Measurements from ENCODE around the gene FYCO1.
"Not testable (repeated sequence)": the region's sequence is repeated elsewhere in the genome, so short reads cannot be mapped to it uniquely, and the experiment has no call there.

Gene FYCO1

DNA sequence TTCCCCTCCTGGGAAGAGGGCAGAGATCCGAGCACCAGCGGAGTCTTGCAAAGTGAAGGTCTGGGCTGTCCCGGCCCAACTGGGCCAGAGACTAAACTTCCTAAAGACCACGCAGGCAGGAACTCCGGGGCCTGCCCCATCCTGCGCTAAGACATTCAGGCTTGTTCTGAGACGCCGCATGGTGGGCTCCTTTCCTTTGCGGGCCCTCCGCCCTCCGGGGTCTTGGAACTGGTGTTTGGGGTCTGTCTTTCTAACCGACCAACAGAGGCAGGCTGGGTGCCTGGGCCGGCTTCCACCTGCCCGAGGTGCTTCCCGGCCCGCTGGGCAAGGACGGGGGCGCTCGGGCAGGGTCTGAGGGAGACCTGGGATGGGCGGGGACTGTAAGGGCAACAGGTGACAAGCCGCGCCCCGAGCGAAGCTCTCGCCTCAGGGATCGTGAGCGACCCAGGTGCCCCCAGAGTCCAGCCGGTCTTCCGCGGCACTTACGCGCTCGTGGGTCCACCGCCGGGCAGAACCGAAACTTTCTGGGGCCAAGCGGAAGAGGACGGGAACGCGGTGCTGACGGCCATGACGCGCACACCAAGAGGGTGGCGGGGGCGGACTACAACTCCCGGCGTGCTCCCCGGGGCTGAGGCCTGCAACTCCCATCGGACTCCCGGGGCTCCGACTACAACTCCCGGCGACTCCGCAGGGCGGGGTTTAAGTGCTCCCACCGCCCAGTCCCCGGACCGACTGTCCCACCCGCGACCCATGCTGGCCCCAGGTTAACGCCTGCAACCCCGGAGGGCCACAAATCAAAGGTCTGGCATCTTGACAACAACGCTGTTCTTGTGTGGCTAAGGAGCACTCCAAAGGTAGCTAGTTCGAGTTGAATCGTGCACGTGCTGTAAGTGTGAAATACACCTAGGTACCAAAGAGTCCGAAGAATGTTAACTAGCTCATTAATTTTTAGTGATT is at the start of gene FYCO1:
FYCO1 (minus strand) TSS at position 589 of the 957 bp plus-strand sequence. CDS start 10,914 bp downstream, outside the sequence.
- peak; percentile 85 for DNase-seq

DNA sequence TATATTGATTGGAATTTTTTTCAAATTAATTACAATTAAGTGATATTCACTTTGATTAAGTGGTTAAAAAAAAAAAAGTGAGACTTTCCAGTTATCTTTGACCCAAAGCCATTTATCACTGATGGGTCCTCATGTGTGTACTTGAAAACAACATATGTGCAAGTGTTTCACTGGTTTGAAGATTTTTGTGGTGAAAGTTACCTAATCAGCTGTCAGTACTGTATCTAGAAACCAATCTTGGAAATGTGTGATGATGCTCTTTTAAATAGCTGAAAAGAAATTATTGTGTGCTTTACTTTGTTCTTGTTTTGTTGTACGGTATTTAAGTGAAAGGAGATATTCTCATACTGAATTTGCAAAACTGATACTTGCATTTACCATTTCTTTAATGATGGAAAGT is 43.3 kb upstream of the FYCO1 start:
- DNase-seq: no peak

DNA sequence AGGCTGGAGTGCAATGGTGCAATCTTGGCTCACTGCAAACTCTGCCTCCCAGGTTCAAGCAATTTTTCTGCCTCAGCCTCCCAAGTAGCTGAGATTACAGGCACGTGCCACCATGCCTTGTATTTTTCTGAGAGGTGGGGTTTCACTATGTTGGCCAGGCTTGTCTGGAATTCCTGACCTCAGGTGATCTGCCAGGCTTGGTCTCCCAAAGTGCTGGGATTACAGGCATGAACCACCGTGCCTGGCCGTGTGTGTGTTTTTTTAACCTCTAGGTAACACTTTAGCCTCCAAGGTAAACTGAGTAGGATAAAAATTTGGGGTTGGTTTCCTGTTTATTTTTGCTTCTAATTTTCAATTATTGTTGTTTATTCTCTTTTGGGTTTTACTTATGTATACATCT is 42.4 kb upstream of the FYCO1 start:
- not testable (repeated sequence) for DNase-seq

DNA sequence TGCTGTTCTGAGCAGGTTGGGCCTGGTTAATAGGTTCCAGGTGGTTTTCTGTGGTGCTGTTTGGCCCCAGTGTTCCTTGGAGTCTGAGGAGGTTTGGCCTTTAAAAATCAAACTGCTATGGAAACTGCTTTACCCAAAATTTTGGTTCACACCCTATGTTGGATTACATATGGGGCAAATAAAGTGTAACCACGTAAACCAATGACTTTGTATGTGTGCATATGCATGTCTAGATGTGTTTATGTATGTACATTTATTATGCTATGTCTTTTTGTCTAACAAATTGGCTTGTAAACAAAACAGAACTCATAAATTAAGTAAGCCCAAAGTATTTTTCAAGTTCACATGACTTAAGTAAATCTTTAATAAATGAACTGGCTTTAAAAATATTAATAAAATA is 40.6 kb upstream of the FYCO1 start:
- DNase-seq: no peak

DNA sequence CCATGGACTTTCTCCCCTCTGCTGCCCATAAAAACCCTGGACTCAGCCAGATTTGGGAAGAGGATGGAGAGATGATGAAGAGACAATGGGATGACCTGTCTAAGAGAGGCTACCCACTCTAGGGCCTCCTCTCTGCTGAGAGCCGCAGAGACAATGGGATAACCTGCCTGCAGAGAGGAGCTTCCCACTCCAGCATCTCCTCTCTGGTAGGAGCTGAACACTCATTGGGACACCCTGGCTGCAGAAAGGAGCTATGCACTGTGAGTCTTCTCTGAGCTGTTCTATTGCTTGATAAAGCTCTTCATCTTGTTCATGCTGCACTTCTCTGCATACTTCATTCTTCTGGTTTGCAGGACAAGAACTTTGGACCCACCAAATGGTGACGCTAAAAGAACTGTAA is 36.1 kb upstream of the FYCO1 start:
- DNase-seq: no peak

DNA sequence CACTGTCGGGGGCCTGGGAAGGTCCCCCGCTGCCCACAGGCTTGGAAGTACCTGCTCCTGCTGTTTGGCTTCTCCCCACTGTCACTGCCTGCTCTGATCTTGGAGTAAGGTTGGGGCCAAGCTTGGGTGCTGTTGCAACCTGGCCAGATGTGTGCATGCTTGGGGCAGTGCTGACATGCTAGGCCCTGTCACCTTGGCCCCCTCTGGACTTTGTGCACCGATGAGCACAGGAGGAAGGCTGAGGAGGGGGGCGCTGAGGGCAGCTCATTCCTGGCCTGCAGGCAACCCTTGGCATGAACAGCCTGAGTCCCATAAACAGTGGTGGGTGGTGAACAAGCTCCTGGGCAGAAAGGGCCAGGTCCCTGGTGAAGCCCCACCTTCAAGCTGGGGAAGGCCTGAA is 35.6 kb upstream of the FYCO1 start:
- DNase-seq: no peak

DNA sequence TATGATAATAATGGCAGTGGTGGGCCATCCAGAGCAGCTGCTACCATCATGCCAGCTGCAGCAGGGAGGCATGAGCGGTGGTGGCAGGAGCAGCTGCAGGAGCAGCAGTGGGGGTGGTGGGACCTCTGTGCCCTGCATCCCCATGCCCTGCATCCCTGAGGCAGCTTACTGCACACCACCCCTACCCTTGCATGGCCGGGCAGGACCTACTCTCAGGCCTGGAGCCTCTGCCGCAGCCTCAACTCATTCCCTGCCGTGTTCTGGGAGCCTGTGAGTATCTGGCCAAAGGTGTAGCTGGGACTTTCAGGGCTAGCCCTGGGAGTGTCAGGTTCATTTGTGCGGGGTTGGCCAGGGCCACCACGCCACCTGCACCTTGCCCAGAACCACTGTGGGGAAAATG is 35.0 kb upstream of the FYCO1 start:
- DNase-seq: no peak

DNA sequence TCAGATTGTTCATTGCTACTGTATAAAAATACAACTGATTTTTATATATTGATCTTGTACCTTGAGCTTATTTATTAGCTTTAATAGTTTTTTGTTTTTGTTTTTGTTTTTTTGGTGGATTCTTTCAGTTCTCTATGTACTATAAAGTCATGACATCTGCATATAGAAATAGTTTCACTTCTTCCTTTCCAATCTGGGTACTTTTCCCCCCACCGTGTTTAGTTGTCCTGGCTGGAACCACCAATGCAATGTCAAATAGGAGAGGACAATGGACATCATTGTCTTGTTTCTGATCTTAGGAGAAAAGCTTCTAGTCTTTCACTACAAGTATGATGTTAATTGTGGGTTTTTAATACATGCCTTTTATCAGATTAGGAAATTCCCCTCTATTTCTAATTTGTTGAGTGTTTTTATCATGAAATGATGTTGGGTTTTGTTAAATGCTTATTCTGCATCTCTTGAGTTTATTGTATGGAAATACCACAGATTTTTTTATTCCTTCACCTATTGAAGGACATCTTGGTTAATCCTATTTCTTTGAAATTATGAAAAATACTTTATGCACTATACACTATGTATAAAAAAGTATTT is 34.4 kb upstream of the FYCO1 start:
- DNase-seq: no peak

DNA sequence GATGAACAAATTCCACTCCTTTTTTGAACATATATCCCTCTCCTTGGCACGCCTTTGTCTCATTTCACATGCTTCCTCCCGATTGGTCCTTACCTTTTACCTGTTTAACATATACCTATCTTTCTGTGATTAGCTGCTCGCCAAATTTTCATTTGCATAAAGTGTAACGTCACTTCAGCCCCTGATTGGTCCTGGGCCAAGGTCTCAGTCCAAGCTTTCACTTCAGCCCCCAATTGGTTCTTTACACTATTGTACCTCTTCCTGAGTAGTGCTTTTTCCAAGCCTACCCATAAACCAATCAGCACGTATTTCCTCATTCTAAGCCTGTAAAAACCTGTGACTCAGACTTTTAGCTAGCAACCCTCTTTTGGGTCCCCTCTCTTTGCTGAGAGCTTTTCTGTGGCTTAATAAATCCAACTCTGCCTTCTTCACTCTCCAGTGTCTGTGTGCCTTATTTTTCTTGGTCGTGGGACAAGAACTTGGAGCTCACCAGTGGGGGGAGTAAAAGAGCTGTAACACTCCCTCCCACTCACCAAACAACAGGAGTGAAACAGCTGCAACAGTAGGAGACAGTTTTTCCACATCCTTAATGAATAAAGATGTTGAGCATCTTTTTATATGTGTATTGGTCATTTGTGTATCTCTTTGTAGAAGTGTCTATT is 32.2 kb upstream of the FYCO1 start:
- DNase-seq: no peak

DNA sequence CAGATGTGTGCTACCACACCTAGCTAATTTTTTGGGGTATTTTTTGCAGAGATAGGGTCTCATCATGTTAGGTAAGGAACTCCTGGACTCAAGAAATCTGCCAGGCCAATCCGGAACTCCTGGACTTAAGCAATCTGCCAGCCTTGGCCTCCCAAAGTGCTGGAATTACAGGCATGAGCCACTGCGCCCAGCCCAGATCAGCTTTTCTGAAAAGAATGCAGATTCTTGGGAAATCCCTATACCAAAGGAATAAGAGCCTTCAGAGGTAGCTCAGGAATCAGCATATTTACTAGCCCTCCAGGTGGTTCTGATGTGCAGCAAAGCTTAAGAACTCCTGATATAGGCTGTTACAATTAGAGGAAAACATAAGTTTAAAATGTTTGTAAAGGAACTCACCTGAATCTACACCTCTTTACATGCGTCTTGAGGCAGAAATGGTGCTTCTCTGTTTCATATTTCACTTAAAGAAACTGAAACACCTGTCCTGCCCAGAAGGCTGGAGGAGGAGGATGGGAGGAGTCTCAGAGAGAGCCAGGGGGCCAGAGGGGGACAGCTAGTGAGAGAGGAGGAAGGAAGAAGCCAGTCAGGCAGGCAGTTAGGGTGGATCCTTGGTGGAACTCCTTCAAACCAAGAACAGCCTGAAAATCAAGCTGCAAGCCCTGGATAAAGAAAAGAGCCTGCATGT is 31.5 kb upstream of the FYCO1 start, which contains the start of gene XCR1:
XCR1 (minus strand) TSS at position 463 of the 685 bp plus-strand sequence. CDS start 5,536 bp downstream, outside the sequence.
- no peak for DNase-seq

DNA sequence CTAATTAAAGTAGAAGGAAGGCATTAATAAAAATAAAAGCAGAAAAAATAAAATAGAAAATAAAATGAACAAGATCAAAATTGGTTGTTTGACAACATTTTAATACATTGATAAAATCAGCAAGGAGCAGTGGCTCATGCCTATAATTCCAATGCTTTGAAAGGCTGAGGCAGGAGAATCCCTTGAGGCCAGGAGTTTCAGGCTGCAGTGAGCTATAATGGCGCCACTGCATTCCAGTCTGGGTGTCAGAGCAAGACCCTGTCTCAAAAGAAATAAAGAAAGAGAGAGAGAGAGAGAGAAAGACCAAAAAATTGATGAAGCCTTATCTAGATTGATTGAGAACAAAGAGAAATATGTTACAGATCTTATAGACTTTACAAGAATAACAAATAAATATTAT is 29.5 kb upstream of the FYCO1 start:
- DNase-seq: no peak

DNA sequence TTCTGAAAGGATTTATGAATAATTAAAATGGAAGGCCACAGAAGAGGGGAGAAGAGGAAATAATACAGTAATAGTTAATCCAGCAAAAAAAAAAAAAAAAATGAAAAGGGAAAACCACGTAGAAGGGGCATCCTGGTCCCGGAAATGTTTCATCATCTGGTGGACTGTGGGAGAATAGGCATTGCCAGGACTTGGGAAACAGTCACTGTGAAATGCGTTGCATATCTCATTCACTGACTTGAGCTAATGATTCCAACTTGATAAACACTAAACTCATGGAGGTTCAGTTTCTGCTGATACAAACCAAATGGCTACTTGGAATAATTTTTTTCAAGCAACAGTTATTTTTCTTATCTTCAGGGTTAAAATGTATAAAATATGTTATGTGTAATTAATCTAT is 28.5 kb upstream of the FYCO1 start:
- no peak for DNase-seq

DNA sequence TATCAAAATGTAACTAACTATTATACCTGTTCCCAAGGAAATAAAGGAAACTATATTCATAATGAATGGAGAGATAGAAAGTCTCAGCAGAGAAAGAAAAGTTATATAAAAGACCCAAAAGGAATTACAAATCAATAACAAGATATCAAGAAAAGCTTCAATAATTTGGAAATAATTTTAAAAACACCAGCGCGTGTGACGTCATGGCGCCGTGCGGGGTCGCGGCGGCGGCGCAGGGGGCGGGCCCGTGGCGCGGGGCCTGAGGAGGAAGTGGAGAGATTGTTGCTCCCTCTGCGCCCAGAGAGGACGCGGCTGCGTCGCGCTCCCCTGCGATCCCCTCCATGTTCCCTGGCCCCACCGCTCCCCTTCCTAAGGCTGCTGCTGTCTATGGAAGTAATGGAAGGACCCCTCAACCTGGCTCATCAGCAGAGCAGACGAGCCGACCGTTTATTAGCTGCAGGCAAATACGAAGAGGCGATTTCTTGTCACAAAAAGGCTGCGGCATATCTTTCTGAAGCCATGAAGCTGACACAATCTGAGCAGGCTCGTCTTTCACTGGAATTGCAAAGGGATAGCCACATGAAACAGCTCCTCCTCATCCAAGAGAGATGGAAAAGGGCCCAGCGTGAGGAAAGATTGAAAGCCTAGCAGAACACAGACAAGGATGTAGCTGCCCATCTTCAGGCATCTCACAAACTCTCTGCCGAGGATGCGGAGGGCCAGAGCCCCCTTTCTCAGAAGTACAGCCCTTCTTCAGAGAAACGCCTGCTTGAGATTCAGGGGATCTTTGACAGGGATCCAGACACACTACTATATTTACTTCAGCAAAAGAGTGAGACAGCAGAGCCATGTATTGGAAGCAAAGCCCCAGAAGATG is 27.5 kb upstream of the FYCO1 start:
- no peak for DNase-seq

DNA sequence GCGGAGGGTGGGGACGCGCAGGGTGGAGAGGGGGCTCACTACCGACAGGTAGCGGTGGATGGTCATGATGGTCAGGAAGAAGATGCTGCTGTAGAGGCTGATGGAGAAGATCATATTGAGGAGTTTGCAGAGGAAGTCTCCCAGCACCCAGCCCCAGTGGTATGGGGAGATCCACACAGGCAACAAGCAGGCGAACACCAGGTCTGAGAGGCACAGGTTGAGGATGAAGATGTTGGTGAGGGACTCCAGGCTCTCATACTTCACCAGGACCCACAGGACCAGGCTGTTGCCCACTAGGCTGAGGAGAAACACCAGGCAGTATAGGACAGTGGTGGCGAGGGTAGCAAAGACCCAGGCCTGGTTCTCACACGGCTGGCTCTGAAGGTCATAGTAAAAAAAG is 25.9 kb upstream of the FYCO1 start:
- DNase-seq: no peak

DNA sequence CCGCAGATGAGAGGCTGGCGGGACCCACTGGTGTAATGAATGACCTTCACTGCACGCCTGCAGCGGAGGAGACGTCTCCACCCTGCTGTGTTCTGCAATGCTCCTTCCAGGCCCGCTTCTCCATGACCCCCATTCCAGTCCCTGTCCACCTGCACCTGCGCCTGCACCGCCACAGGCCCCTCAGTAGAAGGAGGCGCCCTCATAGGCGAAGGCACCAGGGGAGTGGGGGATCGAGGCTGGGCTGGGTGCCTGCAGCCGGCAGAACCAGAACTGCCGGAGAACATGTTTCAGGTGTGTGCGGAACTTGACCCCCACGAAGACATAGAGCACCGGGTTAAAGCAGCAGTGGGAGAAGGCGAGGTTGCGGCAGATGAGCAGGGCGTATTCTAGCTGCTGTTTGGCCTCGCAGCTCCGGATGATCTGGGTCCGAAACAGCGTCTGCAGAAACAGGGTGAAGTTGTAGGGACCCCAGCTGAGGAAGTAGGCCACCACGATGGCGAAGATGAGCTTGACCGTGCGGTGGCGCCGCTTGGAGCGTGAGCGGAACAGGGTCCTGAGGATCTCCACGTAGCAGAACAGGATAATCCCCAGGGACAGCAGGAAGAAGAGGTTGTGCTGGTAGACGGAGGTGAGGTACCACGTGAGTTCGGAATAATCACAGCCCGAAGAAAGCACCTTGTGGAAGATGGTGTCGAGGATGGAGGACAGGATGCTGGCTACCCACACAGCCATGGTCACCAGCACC is 25.3 kb upstream of the FYCO1 start:
- no peak for DNase-seq

DNA sequence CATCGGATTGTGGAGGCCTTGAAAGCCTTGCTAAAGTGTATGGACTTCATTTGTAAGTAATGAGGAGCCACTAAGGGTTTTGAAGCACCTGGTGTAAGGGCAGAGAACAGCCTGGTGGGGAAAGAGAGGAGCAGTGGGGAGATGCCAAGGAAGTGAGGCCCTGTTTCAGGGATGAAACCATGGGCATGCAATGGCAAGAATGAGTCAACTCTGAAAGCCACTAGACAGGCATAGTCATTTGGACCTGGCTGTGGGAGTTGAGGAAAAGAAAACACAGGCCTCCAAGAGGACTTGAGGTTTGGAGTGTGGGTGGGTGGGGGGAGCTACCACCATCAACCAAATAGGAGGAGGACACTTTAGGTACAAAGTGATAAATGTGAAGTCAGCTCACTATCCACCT is 24.1 kb upstream of the FYCO1 start:
- DNase-seq: no peak

DNA sequence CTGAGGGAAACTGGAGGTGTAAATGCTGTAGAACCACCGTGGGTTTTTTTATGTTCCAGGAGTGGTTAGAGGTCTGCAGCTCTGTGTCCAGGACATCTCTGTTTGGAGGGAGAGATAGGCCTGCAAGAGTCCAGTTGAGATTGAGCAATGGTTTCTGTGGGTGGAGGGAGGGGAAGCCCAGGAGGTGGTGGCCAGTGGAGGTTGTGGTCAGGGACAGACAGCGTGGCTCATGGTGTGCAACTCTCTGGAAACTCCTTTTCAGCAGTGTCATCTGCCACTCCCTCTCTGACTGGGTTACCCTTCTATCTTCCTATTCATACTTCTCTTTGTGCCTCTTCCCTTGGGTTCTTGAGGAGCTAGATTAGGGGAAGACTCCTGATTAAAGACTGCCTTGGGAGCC is 22.1 kb upstream of the FYCO1 start:
- no peak for DNase-seq

DNA sequence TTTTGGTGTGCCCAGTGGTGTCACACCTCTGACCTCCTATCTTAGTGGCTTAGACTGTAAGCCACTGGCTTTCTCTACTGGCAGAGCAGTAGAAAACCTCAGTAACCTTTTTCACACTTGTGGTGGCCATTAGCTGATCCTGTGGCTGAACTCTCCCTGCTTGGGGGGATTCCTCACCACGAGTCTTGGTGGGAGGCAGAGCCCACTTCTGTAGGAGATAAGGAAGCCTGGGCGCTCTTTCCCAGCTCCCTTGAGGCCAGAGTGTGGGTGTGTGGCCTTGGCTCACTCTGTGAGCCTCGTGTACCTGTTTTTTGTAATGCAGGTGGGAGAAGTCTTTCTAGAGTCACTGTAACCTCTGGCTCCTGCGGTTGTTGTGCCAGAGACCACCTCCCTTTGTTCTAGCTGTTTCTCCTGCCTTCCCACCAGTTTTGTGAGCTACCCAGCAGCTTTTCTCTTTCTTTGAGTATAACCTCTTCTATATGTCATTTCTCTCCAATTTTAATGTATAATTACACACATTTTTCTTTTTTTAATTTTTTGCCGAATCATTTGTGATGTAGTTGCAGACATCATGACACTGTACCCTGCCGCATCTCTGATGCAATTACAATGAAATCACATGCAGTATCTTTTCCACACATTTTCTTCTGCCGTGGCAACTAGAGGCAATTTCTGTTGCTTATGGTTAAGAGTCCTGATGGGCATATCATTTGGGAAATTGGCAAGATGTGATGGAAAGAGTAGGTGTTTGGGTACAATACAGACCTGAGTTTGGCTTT is 17.9 kb upstream of the FYCO1 start:
- no peak for DNase-seq

DNA sequence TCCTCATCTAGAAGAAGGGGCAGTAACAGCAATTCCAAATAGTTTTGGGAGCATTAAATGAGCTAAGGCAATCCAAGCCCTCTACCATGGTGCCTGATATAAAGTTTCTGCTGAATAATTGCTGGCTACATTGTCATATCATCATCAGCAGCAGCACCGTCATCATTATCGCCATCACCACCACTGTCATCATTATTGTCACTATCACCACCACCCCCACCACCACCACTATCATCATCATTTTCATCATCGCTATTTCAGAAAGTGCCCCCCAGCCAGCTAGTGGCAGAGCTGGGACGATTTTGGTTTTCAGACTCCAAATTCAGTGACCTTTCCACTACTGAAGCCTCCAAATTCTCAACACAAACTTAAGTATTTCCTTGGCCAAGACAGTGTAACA is 16.6 kb upstream of the FYCO1 start:
- no peak for DNase-seq

DNA sequence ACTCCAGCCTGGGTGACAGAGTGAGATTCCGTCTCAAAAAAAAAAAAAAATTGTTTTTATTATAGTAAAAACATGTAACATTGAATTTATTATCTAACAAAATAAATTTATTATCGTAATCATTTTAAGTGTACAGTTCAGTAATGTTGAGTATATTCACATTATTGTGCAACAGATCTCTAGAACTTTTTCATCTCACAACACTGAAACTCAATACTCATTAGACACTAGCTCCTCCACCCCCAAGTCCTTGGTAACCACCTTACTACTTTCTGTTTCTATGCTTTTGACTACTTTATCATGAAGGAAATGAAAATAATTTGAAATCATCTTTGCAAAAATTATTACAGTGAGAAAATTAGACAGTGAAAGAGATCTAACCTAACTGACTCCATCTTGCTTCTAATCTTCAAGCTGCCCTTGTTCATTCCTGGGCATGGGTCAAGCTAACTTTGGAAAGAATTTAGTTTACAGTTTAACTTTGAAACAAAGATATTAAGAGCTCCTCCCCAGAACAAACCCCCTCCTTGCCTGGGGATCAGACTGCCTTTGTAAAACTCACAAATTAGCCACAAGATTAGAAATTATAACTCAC is 15.0 kb upstream of the FYCO1 start:
- no peak for DNase-seq
